CD8-positive, alpha-beta memory T cell (primary cell): ENCODE measurements around the gene DCPS. TPM values are rescaled to one million over a fixed set of nuclear protein-coding genes. Genes with fewer than 3 reads are reported as not detected.
A peak's percentile ranks its signal among the peaks of the same experiment; 100 is the strongest.
"Not testable (repeated sequence)": the region's sequence is repeated elsewhere in the genome, so short reads cannot be mapped to it uniquely, and the experiment has no call there.

Experiments
- CTCF ChIA-PET: fragments of 350-600 bp; sonication (Branson Sonifier 250); formaldehyde crosslinking; loops from one replicate; lab custom pipeline; 2021; ENCODE audit warnings: antibody characterized with exemption; lab: Charles Lee
- POLR2A ChIA-PET: fragments of 350-600 bp; sonication (Branson Sonifier 250); formaldehyde crosslinking; loops from one replicate; lab custom pipeline; 2021; ENCODE audit warnings: antibody characterized with exemption; lab: Charles Lee
- DNase-seq, 5 donors: peaks; one replicate each; pipeline versions ENCODE4 v3.0.0 to v3.0.0-alpha.2; 2020 to 2022; ENCODE audit warnings: mixed read lengths in 1 of 5
- H3K27ac ChIP-seq: one replicate; pipeline ENCODE4 v1.7.0; 2013; ENCODE audit warnings: low read depth, mild to moderate bottlenecking, low read length, moderate library complexity
- H3K27me3 ChIP-seq: 2 replicates; pipeline ENCODE4 v1.7.0; 2013; ENCODE audit warnings: low read length, mild to moderate bottlenecking; ENCODE audit not compliant: insufficient read depth, poor library complexity, severe bottlenecking
- H3K36me3 ChIP-seq: 2 replicates; pipeline ENCODE4 v1.7.0; 2013; ENCODE audit warnings: mild to moderate bottlenecking, low read length, moderate library complexity; ENCODE audit not compliant: insufficient read depth
- H3K4me1 ChIP-seq: 2 replicates; pipeline ENCODE4 v1.7.0; 2013; ENCODE audit warnings: mild to moderate bottlenecking, low read length, moderate library complexity; ENCODE audit not compliant: insufficient read depth
- H3K4me3 ChIP-seq: 2 replicates; pipeline ENCODE4 v1.7.0; 2013; ENCODE audit warnings: mild to moderate bottlenecking, low read length
- H3K9me3 ChIP-seq: 2 replicates; pipeline ENCODE4 v1.7.0; 2013; ENCODE audit warnings: mild to moderate bottlenecking, low read length
- H3K27ac Mint-ChIP-seq, 8 donors: one replicate each; pipeline ENCODE4 v1.8.0; 2020 to 2021; ENCODE audit warnings: mixed read lengths in 8 of 8, mild to moderate bottlenecking in 6 of 8, inconsistent platforms in 3 of 8, moderate library complexity in 3 of 8
- H3K27me3 Mint-ChIP-seq, 2 donors: one replicate each; pipeline ENCODE4 v1.8.0; 2020 to 2021; ENCODE audit warnings: mixed read lengths in 2 of 2, mild to moderate bottlenecking in 1 of 2, moderate library complexity in 1 of 2
- H3K36me3 Mint-ChIP-seq, 3 donors: one replicate each; pipeline ENCODE4 v1.8.0; 2020 to 2021; ENCODE audit warnings: mixed read lengths in 3 of 3, inconsistent platforms in 1 of 3, mild to moderate bottlenecking in 1 of 3
- H3K4me1 Mint-ChIP-seq, 3 donors: one replicate each; pipeline ENCODE4 v1.8.0; 2020 to 2021; ENCODE audit warnings: mixed read lengths in 3 of 3, inconsistent platforms in 1 of 3, mild to moderate bottlenecking in 1 of 3
- H3K4me3 Mint-ChIP-seq, 7 donors: one replicate each; pipeline ENCODE4 v1.8.0; 2020 to 2021; ENCODE audit warnings: mixed read lengths in 7 of 7, mild to moderate bottlenecking in 6 of 7, moderate library complexity in 4 of 7, inconsistent platforms in 2 of 7
- H3K9me3 Mint-ChIP-seq, 5 donors: one replicate each; pipeline ENCODE4 v1.8.0; 2020 to 2022; ENCODE audit warnings: mixed read lengths in 5 of 5, mild to moderate bottlenecking in 3 of 5, moderate library complexity in 2 of 5, inconsistent platforms in 1 of 5
- polyA plus RNA-seq: library from polyadenylated mRNA; unstranded; fragments of 300-500 nt; fragmentation: Illumina TruSeq; gene quantifications from one replicate; pipeline ENCODE4 v1.2.3, GENCODE V29; 2021
- total RNA-seq, 2 experiments: library from RNA; stranded (reverse); gene quantifications; one replicate each; pipeline ENCODE4 v1.2.3, GENCODE V29; 2021

DCPS gene
- total and polyA plus RNA-seq, 3 experiments from 2014 or later = 40.0 to 59.6 (median 42.4) TPM

DNA sequence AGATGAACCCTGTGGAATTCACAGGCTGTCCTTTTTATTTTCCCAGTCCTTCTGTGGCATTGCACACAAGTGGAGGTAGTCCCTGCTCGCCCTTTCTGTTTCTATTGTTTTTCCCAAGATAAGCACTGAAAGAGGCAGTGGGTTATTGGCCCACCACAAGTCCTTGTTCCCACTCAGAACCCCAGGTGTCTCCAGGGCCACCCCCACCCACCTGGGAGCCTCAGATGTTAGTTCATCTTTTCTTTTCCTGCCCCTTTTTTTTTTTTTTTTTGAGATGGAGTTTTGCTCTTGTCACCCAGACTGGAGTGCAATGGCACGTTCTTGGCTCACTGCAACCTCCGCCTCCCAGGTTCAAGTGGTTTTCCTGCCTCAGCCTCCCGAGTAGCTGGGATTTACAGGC is 4.9 kb downstream of the DCPS start:
- H3K36me3 ChIP-seq, DNase-seq, H3K9me3 Mint-ChIP-seq, H3K4me3 Mint-ChIP-seq, H3K4me3 ChIP-seq, H3K27me3 Mint-ChIP-seq, H3K27me3 ChIP-seq, H3K9me3 ChIP-seq, H3K27ac ChIP-seq: not testable (repeated sequence)
- Mint-ChIP-seq H3K36me3 (peaks cover 0 to 64% (median 7%) of the 10 kb centered on the region in 3 donors), H3K4me1 (peaks cover 37 to 59% (median 50%) of the 10 kb centered on the region in 3 donors), H3K27ac (peak overlapping the region in 1 of 8 donors; percentile 85)
- ChIA-PET POLR2A (interaction anchor here (0.7 kb wide), 1 partner anchor 27 kb away, joined by 9 read pairs; no protein-coding TSS in a partner anchor), CTCF (interaction anchor here (0.7 to 3.0 kb wide), 3 partner anchors 8 to 10 kb away, joined by 3 to 14 read pairs (median 6); no protein-coding TSS in a partner anchor)
- peaks cover 26% of the 10 kb centered on the region for H3K4me1 ChIP-seq

DNA sequence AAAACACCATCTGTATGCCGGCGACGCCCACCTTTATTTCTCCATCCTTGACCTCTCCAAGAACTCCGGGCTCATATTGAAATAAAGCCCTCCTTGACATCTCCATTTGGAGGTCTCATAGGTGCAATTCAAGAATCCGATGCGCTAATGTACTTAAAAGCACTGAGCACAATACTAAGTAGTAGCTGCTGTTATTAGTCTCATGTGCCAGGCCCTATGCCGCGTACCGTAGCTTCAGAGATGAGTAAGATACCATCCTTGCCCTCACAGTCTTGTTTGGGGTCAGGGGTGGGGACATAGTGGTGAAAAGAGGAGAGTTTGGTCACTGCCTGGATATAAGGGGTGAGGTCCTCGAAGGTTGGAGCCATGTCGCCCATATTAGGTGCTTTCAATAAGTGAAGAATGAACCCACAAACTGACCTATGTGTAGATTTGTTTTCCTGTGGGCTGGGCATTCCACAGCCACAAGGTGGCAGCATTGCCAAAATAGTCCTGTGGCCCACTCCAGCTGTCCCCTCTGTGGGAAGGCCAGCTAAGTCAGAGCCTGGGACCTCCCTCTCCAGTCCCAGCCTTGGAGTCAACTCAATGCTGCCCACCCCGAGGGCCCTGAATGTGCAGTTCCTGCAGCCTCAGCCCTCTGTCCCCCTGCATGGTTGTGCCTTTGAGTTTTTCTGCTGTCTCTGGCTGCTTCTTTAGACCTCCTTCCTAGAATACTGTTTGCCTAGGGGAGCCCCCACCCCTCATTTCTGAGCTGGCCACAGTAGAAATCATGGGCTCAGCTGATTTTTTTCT is 6.5 kb downstream of the DCPS start:
- H3K9me3 ChIP-seq = no peaks in the 10 kb centered on the region
- ChIA-PET POLR2A (interaction anchor here (1.0 kb wide), 1 partner anchor 170 kb away, joined by 4 read pairs; no protein-coding TSS in a partner anchor), CTCF (interaction anchor here (0.6 to 3.0 kb wide), 18 partner anchors 9 to 419 kb away, joined by 3 to 39 read pairs (median 4); partner anchors contain the start of gene TIRAP)
- peaks cover 9% of the 10 kb centered on the region for H3K36me3 ChIP-seq
- H3K4me1 ChIP-seq = peaks cover 19% of the 10 kb centered on the region
- peak overlapping the region in 1 of 7 donors; percentile 12 for H3K4me3 Mint-ChIP-seq
- H3K27me3 ChIP-seq = no peaks in the 10 kb centered on the region
- peak; percentile 41 to 70 (median 45) for DNase-seq
- no peaks in the 10 kb centered on the region for H3K27me3 Mint-ChIP-seq
- H3K27ac Mint-ChIP-seq = peak overlapping the region in 5 of 8 donors; percentile 11 to 69 (median 35)
- no peak overlapping the region for H3K4me3 ChIP-seq
- peaks cover 29 to 47% (median 39%) of the 10 kb centered on the region in 3 donors for H3K4me1 Mint-ChIP-seq
- H3K9me3 Mint-ChIP-seq = no peaks in the 10 kb centered on the region
- peaks cover 7 to 68% (median 14%) of the 10 kb centered on the region in 3 donors for H3K36me3 Mint-ChIP-seq
- no peak overlapping the region for H3K27ac ChIP-seq

DNA sequence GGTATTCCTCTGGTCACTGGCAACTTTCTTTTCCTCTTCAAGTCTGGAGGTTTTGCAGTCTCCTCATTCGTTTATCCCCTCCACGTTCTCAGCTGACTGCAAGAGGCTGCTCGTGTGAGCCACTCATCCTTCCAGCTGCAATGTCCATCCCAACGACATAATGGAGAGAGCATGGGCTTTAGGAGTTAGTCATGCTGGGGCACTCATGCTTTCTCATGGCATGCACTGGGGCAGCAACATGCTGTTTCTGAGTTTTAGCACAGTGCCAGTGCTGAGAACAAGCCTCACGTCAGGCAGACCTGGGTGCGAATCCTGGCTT is 7.1 kb downstream of the DCPS start:
- CTCF ChIA-PET = interaction anchor here (0.6 to 3.0 kb wide), 15 partner anchors 8 to 419 kb away, joined by 3 to 39 read pairs (median 4); partner anchors contain the start of gene TIRAP
- Histone ChIP-seq H3K27ac (no peak overlapping the region), H3K36me3 (peaks cover 9% of the 10 kb centered on the region), H3K4me3 (no peak overlapping the region), H3K4me1 (peaks cover 14% of the 10 kb centered on the region), H3K9me3 (no peaks in the 10 kb centered on the region), H3K27me3 (no peaks in the 10 kb centered on the region)
- peak overlapping the region in 1 of 7 donors; percentile 12 for H3K4me3 Mint-ChIP-seq
- H3K27ac Mint-ChIP-seq = peak overlapping the region in 2 of 8 donors; percentile 35 to 42
- DNase-seq = no peak
- H3K9me3 Mint-ChIP-seq = peaks cover 0 to 1% (median 0%) of the 10 kb centered on the region in 5 donors
- no peaks in the 10 kb centered on the region for H3K27me3 Mint-ChIP-seq
- POLR2A ChIA-PET = interaction anchor here (1.0 kb wide), 1 partner anchor 170 kb away, joined by 4 read pairs; no protein-coding TSS in a partner anchor
- H3K36me3 Mint-ChIP-seq = peaks cover 10 to 67% (median 14%) of the 10 kb centered on the region in 3 donors
- H3K4me1 Mint-ChIP-seq = peaks cover 25 to 42% (median 35%) of the 10 kb centered on the region in 3 donors

DNA sequence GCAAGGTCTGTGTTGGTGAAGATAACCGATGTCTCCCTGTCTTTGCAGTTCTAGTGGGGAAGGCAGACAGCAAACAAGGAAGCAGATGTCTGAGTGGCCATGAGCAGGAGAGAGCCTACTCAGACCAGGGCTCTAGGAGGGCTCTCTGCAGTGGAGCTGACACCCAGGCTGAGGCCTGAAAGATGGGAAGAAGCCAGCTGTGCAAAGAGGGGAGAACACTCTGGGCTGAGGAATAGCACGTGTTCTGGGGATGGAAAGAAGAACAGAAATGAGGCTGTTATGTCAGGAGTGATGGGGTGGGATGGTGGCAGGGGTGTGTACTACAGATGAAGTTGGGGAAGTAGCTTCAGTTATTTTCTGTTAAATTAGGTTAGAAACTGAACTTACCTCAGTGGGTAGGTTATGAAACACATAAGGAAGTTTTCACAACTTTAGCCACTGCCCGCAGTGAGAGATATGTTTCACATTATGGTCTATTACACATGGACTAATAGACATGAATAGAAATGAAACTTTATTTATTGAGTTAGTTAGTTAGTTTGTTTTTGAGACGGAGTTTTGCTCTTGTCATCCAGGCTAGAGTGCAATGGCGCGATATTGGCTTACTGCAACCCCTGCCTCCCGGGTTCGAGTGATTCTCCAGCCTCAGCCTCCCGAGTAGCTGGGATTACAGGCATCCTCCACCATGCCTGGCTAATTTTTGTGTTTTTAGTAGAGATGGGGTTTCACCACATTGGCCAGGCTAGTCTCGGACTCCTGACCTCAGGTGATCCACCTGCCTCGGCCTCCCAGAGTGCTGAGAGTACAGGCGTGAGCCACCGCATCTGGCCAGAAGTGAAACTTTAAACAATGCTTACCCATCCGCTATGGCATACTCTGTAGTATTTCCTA is 7.8 kb downstream of the DCPS start:
- peaks cover 9% of the 10 kb centered on the region for H3K36me3 ChIP-seq
- ChIA-PET CTCF (interaction anchor here (0.6 to 3.0 kb wide), 15 partner anchors 7 to 420 kb away, joined by 3 to 39 read pairs (median 4); partner anchors contain the start of gene TIRAP), POLR2A (no interaction called here)
- Mint-ChIP-seq H3K9me3 (peaks cover 0 to 6% (median 0%) of the 10 kb centered on the region in 5 donors), H3K4me3 (no peak overlapping the region), H3K4me1 (peaks cover 27 to 40% (median 38%) of the 10 kb centered on the region in 3 donors), H3K36me3 (peaks cover 15 to 69% (median 19%) of the 10 kb centered on the region in 3 donors), H3K27me3 (no peaks in the 10 kb centered on the region), H3K27ac (peak overlapping the region in 3 of 8 donors; percentile 27 to 73 (median 37))
- H3K9me3 ChIP-seq = no peaks in the 10 kb centered on the region
- no peaks in the 10 kb centered on the region for H3K27me3 ChIP-seq
- no peak overlapping the region for H3K4me3 ChIP-seq
- H3K4me1 ChIP-seq = peaks cover 7% of the 10 kb centered on the region
- no peak for DNase-seq
- H3K27ac ChIP-seq = no peak overlapping the region

DNA sequence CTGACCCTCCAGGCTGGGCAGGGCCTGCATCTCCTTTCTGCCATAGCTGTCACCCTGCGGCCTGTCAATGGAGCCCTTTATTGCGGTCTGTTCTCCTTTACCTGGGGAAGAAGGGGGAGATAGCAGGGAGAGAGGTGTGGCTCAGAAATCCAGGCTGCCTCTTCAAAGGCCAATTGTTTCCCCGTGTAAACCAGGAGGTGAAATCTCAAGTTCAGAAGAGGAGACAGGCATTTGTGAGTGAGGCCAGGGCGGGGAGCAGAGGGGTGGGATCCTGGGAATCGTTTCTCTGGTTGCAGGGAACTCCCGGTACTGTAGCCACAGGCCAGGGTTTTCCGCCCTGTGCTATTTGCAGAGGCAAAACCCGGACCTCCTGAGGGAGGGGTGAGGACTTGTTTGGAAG is 9.1 kb downstream of the DCPS start:
- peaks cover 33 to 42% (median 39%) of the 10 kb centered on the region in 3 donors for H3K4me1 Mint-ChIP-seq
- ChIA-PET POLR2A (no interaction called here), CTCF (interaction anchor here (0.7 to 2.0 kb wide), 2 partner anchors 34 to 168 kb away, joined by 3 to 8 read pairs; no protein-coding TSS in a partner anchor)
- peaks cover 19 to 65% (median 21%) of the 10 kb centered on the region in 3 donors for H3K36me3 Mint-ChIP-seq
- no peaks in the 10 kb centered on the region for H3K9me3 ChIP-seq
- H3K27me3 ChIP-seq = no peaks in the 10 kb centered on the region
- H3K4me3 Mint-ChIP-seq = no peak overlapping the region
- no peak for DNase-seq
- no peak overlapping the region for H3K4me3 ChIP-seq
- H3K27me3 Mint-ChIP-seq = no peaks in the 10 kb centered on the region
- no peak overlapping the region for H3K27ac ChIP-seq
- peaks cover 0 to 6% (median 0%) of the 10 kb centered on the region in 5 donors for H3K9me3 Mint-ChIP-seq
- peaks cover 15% of the 10 kb centered on the region for H3K4me1 ChIP-seq
- peak overlapping the region in 2 of 8 donors; percentile 36 to 70 for H3K27ac Mint-ChIP-seq
- peaks cover 9% of the 10 kb centered on the region for H3K36me3 ChIP-seq

DNA sequence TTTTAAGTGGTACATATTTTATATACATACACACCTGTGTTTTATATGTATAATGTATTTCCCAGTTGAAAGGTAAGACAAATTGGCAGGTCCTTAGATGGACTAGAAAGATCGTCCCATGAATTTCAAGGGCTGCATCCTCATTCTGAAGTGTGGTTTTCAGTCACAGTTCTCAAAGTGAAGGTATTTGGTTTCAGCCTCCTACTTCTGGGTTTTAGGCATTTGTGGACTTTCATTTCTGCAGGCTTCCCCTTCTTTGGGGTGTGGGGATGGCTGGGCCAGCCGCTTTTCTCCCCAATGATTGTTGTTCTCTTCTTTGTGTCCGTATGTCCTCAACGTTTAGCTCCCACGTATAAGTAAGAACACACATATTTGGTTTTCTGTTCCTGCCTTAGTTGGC is 10.0 kb downstream of the DCPS start:
- H3K27me3 ChIP-seq = no peaks in the 10 kb centered on the region
- H3K27ac ChIP-seq = no peak overlapping the region
- DNase-seq = no peak
- H3K36me3 Mint-ChIP-seq = peaks cover 19 to 58% (median 21%) of the 10 kb centered on the region in 3 donors
- H3K9me3 Mint-ChIP-seq = peaks cover 0 to 6% (median 0%) of the 10 kb centered on the region in 5 donors
- CTCF ChIA-PET = interaction anchor here (2.0 to 5.9 kb wide), 2 partner anchors 166 to 167 kb away, joined by 8 to 36 read pairs; no protein-coding TSS in a partner anchor
- POLR2A ChIA-PET = no interaction called here
- H3K27ac Mint-ChIP-seq = peak overlapping the region in 2 of 8 donors; percentile 30 to 43
- peaks cover 24% of the 10 kb centered on the region for H3K4me1 ChIP-seq
- no peak overlapping the region for H3K4me3 Mint-ChIP-seq
- H3K36me3 ChIP-seq = peaks cover 9% of the 10 kb centered on the region
- no peak overlapping the region for H3K4me3 ChIP-seq
- no peaks in the 10 kb centered on the region for H3K27me3 Mint-ChIP-seq
- H3K4me1 Mint-ChIP-seq = peaks cover 38 to 45% (median 43%) of the 10 kb centered on the region in 3 donors
- H3K9me3 ChIP-seq = no peaks in the 10 kb centered on the region

DNA sequence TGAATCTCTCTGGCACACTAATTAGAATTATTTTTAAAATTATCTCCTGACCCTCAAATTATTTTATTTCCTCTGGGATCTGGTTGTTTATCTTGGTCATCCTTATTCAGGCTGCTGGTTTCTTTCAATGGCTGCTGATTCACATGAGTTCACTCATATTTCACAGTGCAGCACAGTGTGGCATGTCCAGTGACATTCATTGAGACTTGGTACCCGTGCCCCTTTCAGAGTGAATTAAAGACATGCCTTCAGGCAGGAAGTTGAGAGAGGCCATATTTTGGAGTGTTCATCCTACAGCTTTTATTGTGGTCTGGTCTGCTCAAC is 13.5 kb downstream of the DCPS start:
- Histone ChIP-seq H3K27ac (no peak overlapping the region), H3K4me3 (no peak overlapping the region), H3K27me3 (no peaks in the 10 kb centered on the region), H3K36me3 (no peaks in the 10 kb centered on the region), H3K9me3 (no peaks in the 10 kb centered on the region), H3K4me1 (peaks cover 26% of the 10 kb centered on the region)
- ChIA-PET POLR2A (interaction anchor here (1.4 to 2.0 kb wide), 2 partner anchors 13 to 48 kb away, joined by 3 to 8 read pairs; partner anchors contain the start of gene DCPS), CTCF (interaction anchor here (0.6 to 5.9 kb wide), 2 partner anchors 8 to 163 kb away, joined by 3 to 36 read pairs; no protein-coding TSS in a partner anchor)
- peaks cover 0 to 6% (median 0%) of the 10 kb centered on the region in 5 donors for H3K9me3 Mint-ChIP-seq
- peaks cover 16 to 44% (median 28%) of the 10 kb centered on the region in 3 donors for H3K36me3 Mint-ChIP-seq
- peaks cover 42 to 53% (median 43%) of the 10 kb centered on the region in 3 donors for H3K4me1 Mint-ChIP-seq
- H3K4me3 Mint-ChIP-seq = peak overlapping the region; percentile 18 to 87 (median 63)
- H3K27ac Mint-ChIP-seq = peak overlapping the region; percentile 74 to 98 (median 93)
- no peak for DNase-seq
- H3K27me3 Mint-ChIP-seq = no peaks in the 10 kb centered on the region
